GM19025 (cell line): ENCODE measurements around the gene C11orf58.

Experiments
- ATAC-seq: cut with Tn5 transposase; IDR thresholded peaks from one replicate; pipeline ENCODE4 v1.9.1; 2021; ENCODE audit warnings: mild to moderate bottlenecking, low read depth, moderate library complexity; ENCODE audit not compliant: unreplicated experiment

C11orf58 gene

DNA sequence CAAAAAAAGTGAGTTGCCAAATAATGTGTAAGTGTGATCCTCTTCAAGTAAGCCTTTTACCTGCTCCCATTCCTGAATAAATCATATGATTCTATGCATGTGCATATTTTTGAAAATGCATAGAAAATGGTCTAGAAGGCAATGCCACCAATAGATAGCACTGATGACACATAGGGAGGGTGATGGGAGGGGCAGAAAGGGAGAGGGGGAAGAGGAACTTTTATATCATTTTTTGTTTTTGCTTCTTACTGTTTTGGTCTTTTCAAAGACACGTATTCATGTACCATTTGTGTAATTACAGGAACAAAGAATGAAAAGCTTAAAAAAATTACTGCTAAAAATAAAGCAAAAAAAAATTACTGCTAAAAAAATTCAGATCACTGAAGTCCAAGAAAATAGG is 60.8 kb downstream of the C11orf58 start:
- no peak for ATAC-seq

DNA sequence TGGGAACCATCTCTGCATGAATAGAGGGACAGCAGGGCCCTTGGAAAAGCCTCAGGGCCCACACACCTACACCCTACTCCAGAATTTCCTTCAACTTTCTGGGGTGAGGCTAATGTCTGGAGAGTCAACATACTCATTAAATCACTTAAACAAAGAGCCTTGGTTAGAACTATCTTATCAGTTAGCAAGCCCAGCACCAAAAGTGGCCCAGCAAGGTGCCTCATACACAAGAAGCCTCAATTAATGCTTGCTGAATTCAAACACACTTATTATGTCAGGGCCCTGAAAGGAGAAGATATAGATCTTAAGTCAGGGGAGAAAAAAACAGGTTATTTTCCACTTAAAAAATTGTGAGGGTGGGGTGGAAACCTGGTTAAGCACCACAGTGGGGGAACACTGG is 61.4 kb downstream of the C11orf58 start:
- ATAC-seq, result no peak

DNA sequence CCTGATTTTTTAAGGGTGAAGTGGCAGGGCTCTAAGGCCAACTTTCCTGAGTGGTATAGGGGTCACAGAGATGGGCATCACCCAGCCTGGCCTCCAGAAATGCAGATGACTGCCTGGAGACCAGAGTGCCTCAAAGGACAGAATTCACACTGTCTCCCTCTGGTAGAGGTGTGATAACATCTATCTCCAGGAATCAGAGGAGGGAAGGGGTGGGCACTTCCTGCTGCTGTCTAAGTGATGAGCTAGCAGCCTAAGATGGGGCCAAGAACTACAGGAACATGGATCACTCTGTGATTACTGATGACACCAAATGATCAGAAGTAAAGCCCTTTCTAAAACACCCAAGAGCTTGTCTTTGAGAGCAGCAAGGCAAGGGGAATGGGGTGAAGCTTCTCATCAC is 61.9 kb downstream of the C11orf58 start:
- ATAC-seq, result no peak

DNA sequence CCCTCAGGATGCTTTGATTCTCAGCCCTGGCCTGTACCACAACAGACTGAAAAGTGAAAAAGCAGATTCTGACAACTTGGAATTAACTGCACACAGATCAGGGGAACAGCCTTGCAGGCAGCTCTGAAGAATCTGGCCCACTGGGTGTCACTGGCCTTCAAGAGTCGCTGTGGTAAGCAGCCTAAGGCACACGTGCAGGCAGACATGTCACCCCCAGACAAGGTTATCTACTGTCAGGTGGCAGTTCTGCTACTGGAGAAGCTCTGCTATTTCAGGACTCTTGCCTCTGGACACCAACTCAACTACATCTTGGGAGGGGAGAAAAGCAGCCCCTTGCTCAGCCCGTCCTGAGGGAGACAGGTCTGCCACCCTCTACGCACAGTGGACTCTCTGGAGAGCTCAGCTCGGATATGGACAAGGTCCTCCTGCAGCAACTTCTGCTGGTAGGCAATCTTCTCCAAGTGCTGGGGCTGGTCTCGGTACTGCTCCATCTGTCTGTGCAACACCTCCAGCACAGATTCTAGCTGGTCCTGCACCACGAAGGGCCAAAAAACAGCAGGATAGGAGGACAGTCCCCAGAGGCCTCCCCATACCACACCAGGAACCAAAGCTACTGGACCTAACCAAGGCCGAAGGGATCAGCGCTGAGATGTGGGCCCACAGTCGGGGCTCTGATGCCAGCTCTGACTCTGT is 63.0 kb downstream of the C11orf58 start:
- no peak for ATAC-seq

DNA sequence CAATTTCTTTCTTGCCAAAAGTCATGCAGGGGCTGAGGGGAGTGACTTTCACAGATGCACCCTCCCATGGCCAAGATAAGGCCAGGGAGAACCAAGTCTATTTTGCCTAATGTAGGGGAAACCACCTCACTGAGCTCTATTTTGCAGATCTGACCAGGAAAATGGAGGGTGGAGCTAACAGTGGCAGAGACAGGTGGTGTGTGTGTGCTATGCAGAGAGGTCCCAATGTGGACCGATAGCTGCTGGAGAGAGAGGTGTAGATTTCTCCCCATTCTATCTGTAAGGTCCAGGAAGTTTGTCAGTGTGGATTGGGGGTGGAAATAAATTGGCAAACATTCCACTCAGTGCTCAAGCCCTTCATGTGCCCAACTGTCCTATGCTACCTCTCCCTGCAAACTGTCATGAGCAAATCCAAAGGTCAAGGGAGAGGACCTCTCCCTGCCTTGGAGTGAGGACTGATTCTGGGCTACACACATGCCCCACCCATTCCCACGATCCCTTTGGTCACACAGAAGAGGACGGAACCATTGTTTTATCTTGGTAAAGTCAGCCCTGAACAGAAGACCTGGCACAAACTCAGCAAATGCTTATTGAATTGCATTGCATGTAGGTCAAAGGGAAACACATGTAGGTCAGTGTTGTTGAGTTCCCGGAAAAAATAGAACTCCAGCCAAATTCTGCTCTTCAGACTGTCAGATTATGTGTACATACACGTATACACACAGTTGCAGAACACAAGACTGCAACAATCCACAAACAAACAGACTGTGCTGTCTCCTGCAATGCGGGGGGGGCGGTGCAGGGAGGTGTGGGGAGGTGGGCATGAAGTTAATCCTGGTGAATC is 65.9 kb downstream of the C11orf58 start:
- ATAC-seq, result no peak

DNA sequence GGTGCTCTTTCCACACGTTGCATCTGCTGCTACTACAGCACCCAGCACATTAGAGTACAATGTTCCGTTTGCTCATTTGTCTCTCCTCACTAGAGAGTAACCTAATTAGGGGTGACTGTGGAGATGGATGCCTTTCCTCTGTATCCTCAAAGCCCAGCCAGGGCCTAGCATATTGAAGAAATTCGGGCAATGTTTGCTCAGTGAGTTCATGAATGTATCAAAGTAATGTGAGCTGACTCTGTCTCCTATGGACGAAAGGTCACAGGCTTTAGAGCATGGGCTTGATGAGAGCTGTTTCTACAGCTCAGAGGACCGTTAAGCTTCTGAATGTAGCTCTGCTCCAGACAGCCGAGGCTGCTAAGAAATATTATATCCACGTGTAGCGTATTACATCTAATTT is 67.5 kb downstream of the C11orf58 start:
- ATAC-seq, result no peak

DNA sequence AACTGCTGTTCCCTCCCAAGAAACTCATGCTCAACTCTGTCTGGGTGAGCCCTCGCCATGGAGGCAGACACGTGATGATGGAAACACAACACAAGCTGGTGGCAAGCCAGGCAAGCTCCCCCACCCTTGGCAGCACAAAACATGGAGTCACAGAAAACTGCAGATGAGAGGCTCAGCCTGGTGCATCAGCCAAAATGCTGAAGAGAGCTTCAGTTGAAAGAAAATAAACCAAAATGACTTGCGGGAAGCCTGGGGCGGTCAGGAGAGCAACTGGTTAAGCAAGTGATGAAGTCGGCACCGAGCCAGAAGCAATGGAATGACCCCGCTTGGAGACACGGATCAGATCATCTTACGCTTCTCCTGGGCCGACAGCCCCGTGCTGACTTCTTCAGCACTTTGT is 68.3 kb downstream of the C11orf58 start:
- ATAC-seq, result no peak

DNA sequence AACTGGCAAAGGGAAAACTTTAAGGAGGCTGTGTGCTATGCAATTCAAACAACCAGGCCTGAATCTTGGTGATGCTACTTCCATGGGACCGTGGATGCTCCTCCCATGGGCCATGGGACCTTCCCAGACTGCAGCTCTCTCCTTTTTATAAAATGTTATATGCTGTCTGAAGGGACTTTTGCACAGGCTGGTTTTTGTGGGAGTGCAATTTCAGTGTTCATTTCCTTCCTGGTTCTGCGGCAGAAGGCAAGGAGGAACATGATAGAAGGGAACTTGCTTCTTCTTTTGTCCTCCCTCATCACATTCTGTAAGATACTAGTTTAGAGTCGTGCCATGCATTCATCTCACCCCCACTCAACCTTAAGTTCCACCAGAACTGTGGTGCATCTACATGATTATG is 68.9 kb downstream of the C11orf58 start:
- ATAC-seq, result no peak
